GM12878 (cell line): ENCODE measurements around the gene OR51G2.

Experiments used
- DPF2 ChIP-seq: fragments of 450-650 bp; IDR thresholded peaks from 2 replicates; pipeline ENCODE4 v1.6.1; 2017; ENCODE audit warnings: mild to moderate bottlenecking
- POLR2A ChIP-seq: IDR thresholded peaks from 2 replicates; pipeline ENCODE4 v1.6.1; 2011; ENCODE audit warnings: low read depth, mild to moderate bottlenecking, low read length
- RAD21 ChIP-seq: IDR thresholded peaks from 2 replicates; pipeline ENCODE4 v1.6.1; 2011; ENCODE audit warnings: mild to moderate bottlenecking, low read depth, low read length, moderate library complexity; ENCODE audit not compliant: insufficient read depth
- SRF ChIP-seq, 2 experiments: IDR thresholded peaks; 2 replicates each; pipeline ENCODE4 v1.6.1; 2011; ENCODE audit warnings: low read depth in 2 of 2, low read length in 2 of 2, mild to moderate bottlenecking in 1 of 2, moderate library complexity in 1 of 2
- TAF1 ChIP-seq: IDR thresholded peaks from 2 replicates; pipeline ENCODE4 v1.6.1; 2011; ENCODE audit warnings: mild to moderate bottlenecking, low read depth, low read length, borderline replicate concordance
- YY1 ChIP-seq: IDR thresholded peaks from 2 replicates; pipeline ENCODE4 v1.6.1; 2011; ENCODE audit warnings: low read depth, mild to moderate bottlenecking, low read length
- TF ChIP-seq, protein P1 (sequence below): IDR thresholded peaks from 2 replicates; pipeline ENCODE4 v1.6.1; 2011; ENCODE audit warnings: borderline replicate concordance, low read depth, mild to moderate bottlenecking, moderate library complexity, mixed read lengths, low read length; ENCODE audit not compliant: insufficient read depth; ENCODE audit errors: extremely low read length
- TF ChIP-seq, protein P2 (sequence below): IDR thresholded peaks from 2 replicates; pipeline ENCODE4 v1.6.1; 2011; ENCODE audit warnings: low read depth, mild to moderate bottlenecking, low read length, moderate library complexity, borderline replicate concordance; ENCODE audit errors: extremely low read depth
- TF ChIP-seq, protein P3 (sequence below), 3 experiments: IDR thresholded peaks in 2 of 3; conservative IDR thresholded peaks in 1 of 3; 2 replicates each; pipeline ENCODE4 v1.5.1; 2011; ENCODE audit warnings: low read depth in 3 of 3, low read length in 3 of 3, mild to moderate bottlenecking in 3 of 3, control low read depth in 2 of 3, moderate library complexity in 2 of 3, inconsistent platforms in 1 of 3, mixed read lengths in 1 of 3; ENCODE audit not compliant: control insufficient read depth in 2 of 3, insufficient read depth in 1 of 3; ENCODE audit errors: extremely low read depth in 1 of 3
- TF ChIP-seq, protein P4 (sequence below): fragments of 450-650 bp; IDR thresholded peaks from 2 replicates; pipeline ENCODE4 v1.6.1; 2018; ENCODE audit warnings: borderline replicate concordance, mild to moderate bottlenecking; ENCODE audit not compliant: partially characterized antibody

DNA sequence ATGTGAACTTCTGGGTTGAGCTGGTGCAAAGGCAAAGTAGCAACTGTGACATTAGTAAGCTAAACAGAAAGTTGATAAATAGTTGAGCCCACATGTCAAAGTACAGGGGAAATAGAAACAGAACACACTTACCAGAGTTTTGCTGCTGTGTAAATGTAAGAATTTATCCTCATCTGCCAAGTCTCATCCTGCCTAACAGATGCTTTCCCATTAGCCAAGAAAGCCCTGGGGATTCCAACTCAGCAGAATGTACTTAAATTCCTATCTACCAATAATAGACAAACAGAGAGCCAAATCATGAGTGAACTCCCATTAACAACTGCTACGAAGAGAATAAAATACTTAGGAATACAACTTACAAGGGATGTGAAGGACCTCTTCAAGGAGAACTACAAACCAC, 43.7 kb upstream of the OR51G2 start:
- no peak for TF ChIP-seq DPF2
- TF ChIP-seq, protein P1, sequence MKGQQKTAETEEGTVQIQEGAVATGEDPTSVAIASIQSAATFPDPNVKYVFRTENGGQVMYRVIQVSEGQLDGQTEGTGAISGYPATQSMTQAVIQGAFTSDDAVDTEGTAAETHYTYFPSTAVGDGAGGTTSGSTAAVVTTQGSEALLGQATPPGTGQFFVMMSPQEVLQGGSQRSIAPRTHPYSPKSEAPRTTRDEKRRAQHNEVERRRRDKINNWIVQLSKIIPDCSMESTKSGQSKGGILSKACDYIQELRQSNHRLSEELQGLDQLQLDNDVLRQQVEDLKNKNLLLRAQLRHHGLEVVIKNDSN, result no peak
- TF ChIP-seq RAD21, result no peak
- TF ChIP-seq, protein P2, sequence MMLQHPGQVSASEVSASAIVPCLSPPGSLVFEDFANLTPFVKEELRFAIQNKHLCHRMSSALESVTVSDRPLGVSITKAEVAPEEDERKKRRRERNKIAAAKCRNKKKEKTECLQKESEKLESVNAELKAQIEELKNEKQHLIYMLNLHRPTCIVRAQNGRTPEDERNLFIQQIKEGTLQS, result no peak
- TF ChIP-seq, protein P3, sequence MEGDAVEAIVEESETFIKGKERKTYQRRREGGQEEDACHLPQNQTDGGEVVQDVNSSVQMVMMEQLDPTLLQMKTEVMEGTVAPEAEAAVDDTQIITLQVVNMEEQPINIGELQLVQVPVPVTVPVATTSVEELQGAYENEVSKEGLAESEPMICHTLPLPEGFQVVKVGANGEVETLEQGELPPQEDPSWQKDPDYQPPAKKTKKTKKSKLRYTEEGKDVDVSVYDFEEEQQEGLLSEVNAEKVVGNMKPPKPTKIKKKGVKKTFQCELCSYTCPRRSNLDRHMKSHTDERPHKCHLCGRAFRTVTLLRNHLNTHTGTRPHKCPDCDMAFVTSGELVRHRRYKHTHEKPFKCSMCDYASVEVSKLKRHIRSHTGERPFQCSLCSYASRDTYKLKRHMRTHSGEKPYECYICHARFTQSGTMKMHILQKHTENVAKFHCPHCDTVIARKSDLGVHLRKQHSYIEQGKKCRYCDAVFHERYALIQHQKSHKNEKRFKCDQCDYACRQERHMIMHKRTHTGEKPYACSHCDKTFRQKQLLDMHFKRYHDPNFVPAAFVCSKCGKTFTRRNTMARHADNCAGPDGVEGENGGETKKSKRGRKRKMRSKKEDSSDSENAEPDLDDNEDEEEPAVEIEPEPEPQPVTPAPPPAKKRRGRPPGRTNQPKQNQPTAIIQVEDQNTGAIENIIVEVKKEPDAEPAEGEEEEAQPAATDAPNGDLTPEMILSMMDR (IDR thresholded peaks at IDR 0.05 in 2 of 3, conservative IDR thresholded peaks at IDR 0.05 in 1 of 3; ENCODE audit: control insufficient read depth in 2 of 3, extremely low read depth in 1 of 3, insufficient read depth in 1 of 3, low read depth in 3 of 3, low read length in 3 of 3), result no peak
- no peak for TF ChIP-seq TAF1
- no peak for TF ChIP-seq POLR2A
- TF ChIP-seq SRF (IDR thresholded peaks at IDR 0.05; ENCODE audit: low read depth in 2 of 2, low read length in 2 of 2), result no peak
- TF ChIP-seq, protein P4, sequence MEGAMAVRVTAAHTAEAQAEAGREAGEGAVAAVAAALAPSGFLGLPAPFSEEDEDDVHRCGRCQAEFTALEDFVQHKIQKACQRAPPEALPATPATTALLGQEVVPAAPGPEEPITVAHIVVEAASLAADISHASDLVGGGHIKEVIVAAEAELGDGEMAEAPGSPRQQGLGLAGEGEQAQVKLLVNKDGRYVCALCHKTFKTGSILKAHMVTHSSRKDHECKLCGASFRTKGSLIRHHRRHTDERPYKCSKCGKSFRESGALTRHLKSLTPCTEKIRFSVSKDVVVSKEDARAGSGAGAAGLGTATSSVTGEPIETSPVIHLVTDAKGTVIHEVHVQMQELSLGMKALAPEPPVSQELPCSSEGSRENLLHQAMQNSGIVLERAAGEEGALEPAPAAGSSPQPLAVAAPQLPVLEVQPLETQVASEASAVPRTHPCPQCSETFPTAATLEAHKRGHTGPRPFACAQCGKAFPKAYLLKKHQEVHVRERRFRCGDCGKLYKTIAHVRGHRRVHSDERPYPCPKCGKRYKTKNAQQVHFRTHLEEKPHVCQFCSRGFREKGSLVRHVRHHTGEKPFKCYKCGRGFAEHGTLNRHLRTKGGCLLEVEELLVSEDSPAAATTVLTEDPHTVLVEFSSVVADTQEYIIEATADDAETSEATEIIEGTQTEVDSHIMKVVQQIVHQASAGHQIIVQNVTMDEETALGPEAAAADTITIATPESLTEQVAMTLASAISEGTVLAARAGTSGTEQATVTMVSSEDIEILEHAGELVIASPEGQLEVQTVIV, result no peak
- TF ChIP-seq YY1, result no peak
